Activated CD8-positive, alpha-beta memory T cell treated with anti-CD3 and anti-CD28 coated beads, Interleukin-2, amount 50 U/mL, for 48 hours (primary cell): ENCODE data around the gene C2CD2.
"Not testable (repeated sequence)": the region's sequence is repeated elsewhere in the genome, so short reads cannot be mapped to it uniquely, and the experiment has no call there.

Source experiments
- DNase-seq: peaks from one replicate; pipeline ENCODE4 v3.0.0-alpha.2; 2020

C2CD2 gene

DNA sequence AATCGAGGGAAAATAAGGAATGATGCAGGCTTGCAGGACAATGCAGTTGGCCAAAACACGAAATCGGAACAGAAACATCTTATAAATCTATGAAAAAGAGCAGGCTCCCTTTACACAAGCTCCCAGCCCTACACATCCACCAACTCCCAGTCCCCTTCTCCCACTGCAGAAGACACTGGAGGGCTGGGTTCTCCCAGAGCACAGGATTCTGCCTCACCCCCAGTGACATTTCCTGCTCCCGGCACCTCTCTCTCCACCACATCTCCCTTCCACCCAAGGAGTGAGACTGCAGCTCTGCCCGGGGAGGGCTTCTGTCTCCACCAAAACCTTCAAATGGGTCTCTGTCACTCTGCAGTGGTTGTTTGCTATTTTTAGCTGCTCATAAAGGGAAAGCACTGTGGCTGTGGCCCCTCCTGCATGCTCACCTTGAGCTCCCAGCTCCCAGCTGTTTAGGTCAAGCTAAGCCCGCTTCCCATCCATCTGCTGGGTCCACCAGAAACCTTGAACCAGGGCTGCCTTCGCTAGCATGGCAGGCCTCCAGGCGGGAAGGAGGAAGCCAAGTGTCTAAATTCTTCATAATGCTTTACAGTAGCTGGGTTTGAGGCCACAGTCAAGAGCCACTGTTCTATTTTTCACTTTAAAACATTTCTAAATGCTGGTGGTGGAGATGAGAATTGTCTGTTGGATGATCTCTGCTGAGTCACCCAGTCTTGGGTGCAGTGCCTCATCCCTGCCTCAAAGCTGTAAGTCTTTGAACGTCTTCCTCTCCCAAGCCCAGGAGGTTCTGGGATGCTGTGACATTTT is 3.3 kb upstream of the C2CD2 start:
- DNase-seq = no peak

DNA sequence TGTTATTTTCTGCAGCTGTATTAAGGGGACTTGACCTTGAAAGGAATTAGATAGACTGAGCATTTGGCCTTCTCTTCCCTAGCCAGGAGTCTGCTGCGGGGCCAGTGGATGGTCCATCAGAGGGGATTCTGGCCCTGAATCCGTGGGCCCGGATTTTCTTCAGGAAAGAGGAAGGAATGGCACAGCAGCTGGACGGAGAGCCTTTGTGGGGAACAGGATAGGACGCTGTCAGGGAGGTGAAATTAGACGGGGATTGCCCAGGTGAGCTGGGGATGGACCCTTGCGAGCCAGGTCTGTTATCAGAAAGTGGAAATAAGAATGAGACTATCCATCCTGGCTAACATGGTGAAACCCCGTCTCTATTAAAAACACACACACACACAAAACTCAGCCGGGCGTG is 1.7 kb upstream of the C2CD2 start:
- no peak for DNase-seq

GRCh38 chr21:41954654-41955499 is 1.1 kb upstream of the C2CD2 start:
- no peak for DNase-seq

- no peak for DNase-seq
These were observed 478 bp downstream of the C2CD2 start for GRCh38 chr21:41953249-41953830.

GRCh38 chr21:41952568-41953248 is 1.1 kb downstream of the C2CD2 start:
- no peak for DNase-seq

GRCh38 chr21:41951876-41952567 is 1.8 kb downstream of the C2CD2 start:
- no peak for DNase-seq

GRCh38 chr21:41950941-41951351 is 2.9 kb downstream of the C2CD2 start:
- DNase-seq = no peak

DNA sequence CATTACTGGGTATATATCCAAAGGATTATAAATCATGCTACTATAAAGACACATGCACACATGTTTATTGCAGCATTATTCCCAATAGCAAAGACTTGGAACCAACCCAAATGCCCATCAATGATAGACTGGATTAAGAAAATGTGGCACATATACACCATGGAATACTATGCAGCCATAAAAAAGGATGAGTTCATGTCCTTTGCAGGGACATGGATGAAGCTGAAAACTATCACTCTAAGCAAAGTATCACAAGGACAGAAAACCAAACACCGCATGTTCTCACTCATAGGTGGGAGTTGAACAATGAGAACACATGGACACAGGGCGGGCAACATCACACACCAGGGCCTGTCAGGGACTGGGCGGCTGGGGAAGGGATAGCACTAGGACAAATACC is 4.2 kb downstream of the C2CD2 start:
- DNase-seq = not testable (repeated sequence)

DNA sequence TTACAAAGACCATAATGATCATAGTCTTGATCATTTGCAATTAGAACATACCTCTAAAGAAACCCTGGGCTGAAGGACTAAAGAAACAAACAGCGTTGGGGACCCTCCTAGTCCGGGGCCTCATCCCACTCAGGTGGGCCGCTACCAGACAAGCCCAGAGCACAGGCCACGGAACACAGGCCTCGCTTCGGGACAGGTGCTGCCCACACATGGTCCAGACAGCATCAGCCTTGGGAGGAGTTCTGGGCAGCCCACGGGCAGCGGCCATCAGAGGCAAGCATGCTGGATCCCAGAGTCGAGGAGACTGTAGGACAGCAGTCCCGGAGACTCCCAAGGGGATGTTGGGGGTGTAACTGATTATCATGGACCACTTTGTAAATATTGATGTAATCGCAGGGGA is 4.9 kb downstream of the C2CD2 start:
- DNase-seq = no peak

DNA sequence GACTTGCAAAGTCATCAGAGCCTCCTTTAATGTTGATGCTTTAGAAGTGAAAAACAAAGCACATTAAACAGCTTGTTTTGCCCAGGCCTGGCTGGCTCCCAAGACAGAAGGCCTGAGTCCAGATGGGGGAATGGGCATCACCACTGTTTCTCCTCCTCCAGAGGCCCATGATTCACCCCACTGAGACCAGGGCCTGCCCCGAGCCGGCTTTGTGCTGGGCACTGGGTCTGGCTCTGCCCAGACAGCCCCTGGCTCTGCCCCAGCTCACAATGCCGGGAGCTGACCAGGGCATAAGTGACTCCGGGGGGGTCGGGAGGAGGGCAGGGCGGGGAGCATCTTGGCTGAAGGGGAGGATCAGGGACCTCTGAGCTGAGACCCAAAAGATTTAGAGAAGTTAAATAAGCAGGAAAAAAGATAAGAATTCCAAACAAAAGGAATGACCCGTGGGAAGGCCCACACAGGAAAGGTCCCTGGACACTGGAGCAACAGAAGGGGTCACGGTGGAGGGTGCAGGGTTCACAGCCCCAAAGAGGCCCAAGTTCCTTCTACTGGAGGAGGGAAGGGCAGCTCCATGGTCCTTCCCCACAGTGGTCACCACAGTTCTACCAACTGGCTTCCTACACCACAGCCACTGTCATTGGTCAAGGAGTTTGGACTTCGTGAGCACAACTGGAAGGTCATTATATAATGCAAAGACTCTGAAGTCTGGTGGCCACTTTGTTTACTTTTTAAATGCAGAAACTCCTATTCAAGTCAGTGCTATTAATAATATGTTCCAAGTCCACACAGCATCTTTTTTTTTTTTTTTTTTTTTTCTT is 5.5 kb downstream of the C2CD2 start:
- DNase-seq = no peak

DNA sequence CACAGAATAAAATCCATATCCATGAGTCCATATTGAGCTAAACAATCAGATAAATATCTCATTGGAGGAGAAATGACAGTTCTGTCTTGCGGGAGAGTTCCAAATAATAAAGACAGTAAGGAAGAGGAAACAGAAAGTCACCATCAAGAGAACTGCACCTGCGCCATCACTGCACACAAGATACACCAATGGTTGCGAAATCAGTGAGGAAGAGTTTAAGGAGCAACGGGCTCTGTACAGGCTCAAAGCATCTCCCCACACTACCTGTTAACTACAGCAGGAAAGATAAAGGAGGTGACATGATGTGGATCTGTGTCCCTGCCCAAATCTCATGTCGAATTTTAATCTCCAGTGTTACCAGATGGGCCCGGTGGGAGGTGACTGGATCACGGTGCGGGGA is 7.8 kb downstream of the C2CD2 start:
- no peak for DNase-seq

DNA sequence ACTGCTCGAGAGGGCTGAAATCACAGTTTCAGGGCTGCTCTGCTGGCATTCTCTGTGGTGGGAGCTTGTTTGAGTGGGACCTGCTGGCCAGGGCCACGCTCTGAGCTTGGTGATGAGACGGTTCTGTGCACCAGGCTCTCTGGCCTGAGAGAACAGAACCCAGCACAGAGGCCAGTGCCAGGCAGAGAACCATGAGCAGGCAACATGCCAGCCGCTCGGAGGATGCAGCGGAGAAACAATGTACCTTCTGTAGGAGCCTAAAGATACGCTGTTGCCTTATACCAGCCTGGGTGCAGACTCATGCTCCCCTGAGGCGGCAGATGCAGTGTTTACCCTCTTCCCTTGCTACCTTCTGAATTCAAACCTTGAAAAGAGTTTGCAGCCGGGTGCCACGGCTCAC is 10.0 kb downstream of the C2CD2 start:
- no peak for DNase-seq

GRCh38 chr21:41942457-41942856 is 11.4 kb downstream of the C2CD2 start:
- DNase-seq = no peak

- DNase-seq = no peak
These were observed 11.9 kb downstream of the C2CD2 start for GRCh38 chr21:41941941-41942340.

GRCh38 chr21:41940431-41940830 is 13.4 kb downstream of the C2CD2 start:
- no peak for DNase-seq

GRCh38 chr21:41939391-41939790 is 14.4 kb downstream of the C2CD2 start:
- DNase-seq = no peak

DNA sequence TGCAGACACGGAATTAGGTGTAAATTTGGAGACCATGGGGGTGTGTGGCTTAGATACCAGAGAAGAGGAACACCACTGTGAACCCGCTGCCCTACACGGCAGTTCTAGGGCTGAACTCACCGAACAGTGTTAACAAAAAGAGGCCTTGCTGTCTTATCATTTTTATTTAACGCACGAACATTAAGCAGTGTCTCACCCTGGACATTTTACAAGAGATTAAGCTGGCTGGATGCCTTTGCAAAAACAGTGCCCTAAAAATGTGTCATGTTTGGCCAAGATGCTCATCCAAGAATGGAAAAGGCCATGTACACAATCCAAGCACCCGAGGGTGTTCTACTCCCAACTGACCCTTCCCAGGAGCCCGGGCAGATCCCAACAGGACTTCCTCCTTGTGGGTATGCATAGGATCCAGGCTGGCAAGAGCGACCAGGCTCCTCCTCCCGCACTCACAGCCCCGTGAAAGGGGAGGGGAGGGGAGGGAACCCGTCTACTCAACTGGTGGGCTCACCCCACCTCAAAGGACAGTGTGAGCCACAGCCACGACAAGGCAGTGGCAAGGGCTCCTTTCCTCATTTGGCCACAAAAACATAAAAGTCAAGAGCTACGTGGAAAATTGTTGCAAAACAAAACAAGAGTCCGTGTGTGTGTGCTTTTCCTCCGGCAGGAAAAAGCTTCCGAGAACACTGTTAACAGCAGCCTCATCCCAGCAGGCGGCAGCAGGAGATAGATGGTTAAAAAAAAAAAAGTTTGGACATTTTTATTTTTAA is 20.3 kb downstream of the C2CD2 start:
- DNase-seq = no peak

DNA sequence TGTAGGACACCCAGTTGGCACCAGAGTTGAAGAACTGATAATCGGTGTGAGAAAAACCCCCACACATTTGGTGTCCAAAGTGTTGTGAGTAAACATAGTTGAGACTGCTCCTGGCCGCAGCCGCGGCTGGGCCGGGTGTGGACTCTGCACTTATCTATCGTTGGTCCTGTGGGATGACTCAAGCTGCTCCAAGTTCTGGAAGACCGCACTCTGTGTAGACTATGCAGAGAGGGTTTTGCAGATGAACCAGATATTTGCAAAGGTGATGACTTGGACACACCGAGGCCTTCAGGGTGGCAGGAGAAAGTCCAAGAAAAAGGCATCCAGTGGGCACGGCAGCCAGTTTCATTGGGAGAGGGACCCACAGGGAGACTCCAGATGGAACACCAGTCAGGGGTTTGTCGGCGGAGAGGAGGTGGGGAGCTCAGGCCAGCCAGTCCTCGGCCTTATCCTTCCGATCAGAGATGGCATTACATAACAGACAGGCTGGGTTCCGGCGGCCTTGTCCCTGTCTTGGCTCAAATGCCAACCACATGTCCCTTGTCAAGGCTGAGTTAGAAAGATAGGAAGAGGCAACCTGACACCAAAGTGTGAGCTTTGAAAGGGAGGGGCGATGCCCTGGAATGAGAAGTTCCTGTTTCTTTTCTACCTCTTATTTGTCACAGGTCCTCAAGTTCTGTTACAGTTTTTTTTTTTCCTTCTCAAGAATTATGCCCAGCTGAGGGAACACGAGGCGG is 21.1 kb downstream of the C2CD2 start:
- DNase-seq = no peak

GRCh38 chr21:41932191-41932575 is 21.6 kb downstream of the C2CD2 start:
- DNase-seq = no peak

DNA sequence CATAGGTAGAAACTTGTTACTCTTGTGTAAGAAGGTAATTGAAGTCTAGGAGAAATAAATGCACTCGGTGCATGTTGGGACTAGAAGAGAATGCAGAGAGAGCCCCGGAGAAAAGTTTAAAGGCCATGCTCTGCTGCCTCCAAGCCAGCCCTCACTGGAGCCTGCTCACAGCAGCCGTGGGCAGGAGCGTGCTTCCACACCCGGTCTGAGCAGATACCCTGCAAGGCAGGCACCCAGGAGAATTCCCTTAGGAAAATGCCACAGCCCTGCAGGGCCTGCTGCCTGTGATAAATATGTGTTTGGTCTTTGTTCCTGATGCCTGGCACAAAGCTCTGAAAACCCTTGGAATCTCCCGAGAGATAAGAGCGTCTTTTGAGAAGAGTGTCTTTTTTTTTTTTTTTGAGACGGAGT is 22.8 kb downstream of the C2CD2 start:
- no peak for DNase-seq
